HuH-7.5 (cell line): ENCODE data around the gene EBPL.

ENCODE experiments used
- DNase-seq: peaks from one replicate; pipeline ENCODE4 v3.0.0; 2011; ENCODE audit warnings: low spot score

The EBPL gene

GRCh38 chr13:49676581-49677298 lies 14.5 kb downstream of the EBPL start:
- no peak for DNase-seq

GRCh38 chr13:49670828-49671227 lies 20.5 kb downstream of the EBPL start:
- DNase-seq = no peak

- DNase-seq = peak; percentile 59
Measured at GRCh38 chr13:49669735-49670309, 21.5 kb downstream of the EBPL start.

GRCh38 chr13:49667773-49668172 lies 23.5 kb downstream of the EBPL start:
- no peak for DNase-seq

- no peak for DNase-seq
Measured at GRCh38 chr13:49664606-49665005, 26.7 kb downstream of the EBPL start.

- no peak for DNase-seq
Measured at GRCh38 chr13:49657241-49657641, 34.0 kb downstream of the EBPL start.

GRCh38 chr13:49655906-49656305 lies 35.4 kb downstream of the EBPL start:
- DNase-seq = no peak

- no peak for DNase-seq
Measured at GRCh38 chr13:49654011-49654410, 37.3 kb downstream of the EBPL start.

GRCh38 chr13:49653478-49653877 lies 37.8 kb downstream of the EBPL start:
- DNase-seq = no peak

GRCh38 chr13:49652355-49653305 lies 38.7 kb downstream of the EBPL start:
- DNase-seq = peak; percentile 60

GRCh38 chr13:49651570-49652354 lies 39.5 kb downstream of the EBPL start:
- DNase-seq = no peak

GRCh38 chr13:49649963-49650312 lies 41.3 kb downstream of the EBPL start:
- no peak for DNase-seq

GRCh38 chr13:49649244-49649962 lies 41.9 kb downstream of the EBPL start:
- DNase-seq = peak; percentile 41

- no peak for DNase-seq
Measured at GRCh38 chr13:49646688-49647087, 44.6 kb downstream of the EBPL start.

- no peak for DNase-seq
Measured at GRCh38 chr13:49645451-49645850, 45.8 kb downstream of the EBPL start.

GRCh38 chr13:49643035-49643646 lies 48.1 kb downstream of the EBPL start:
- no peak for DNase-seq

- no peak for DNase-seq
Measured at GRCh38 chr13:49641801-49642291, 49.4 kb downstream of the EBPL start.

GRCh38 chr13:49638744-49639072 lies 52.6 kb downstream of the EBPL start:
- DNase-seq = no peak

GRCh38 chr13:49638030-49638743 lies 53.1 kb downstream of the EBPL start:
- DNase-seq = no peak

- DNase-seq = no peak
Measured at GRCh38 chr13:49636705-49637104, 54.6 kb downstream of the EBPL start.
